Right atrium auricular region (tissue), 2 donors: ENCODE data around the gene TET1. TPM values are rescaled to one million over a fixed set of nuclear protein-coding genes. Genes with fewer than 3 reads are reported as not detected.

Experiments
- DNase-seq: peaks from one replicate; pipeline ENCODE4 v3.0.0-alpha.2; 2019; ENCODE audit warnings: low spot score
- H3K27ac ChIP-seq, 2 donors: fragments of 200-600 bp; sonication (generic); 1 replicate in 1 of 2; 2 replicates in 1 of 2; pipeline ENCODE4 v1.5.1; 2016 to 2019
- H3K27me3 ChIP-seq, 2 donors: fragments of 200-600 bp; sonication (generic); one replicate each; pipeline versions ENCODE4 v1.5.1 to v1.6.0; 2017 to 2019
- H3K36me3 ChIP-seq: fragments of 200-600 bp; sonication (generic); one replicate; pipeline ENCODE4 v1.5.1; 2016
- H3K4me1 ChIP-seq, 2 donors: fragments of 200-600 bp; sonication (generic); one replicate each; pipeline versions ENCODE4 v1.5.1 to v1.6.0; 2017 to 2019
- H3K4me3 ChIP-seq, 2 donors: fragments of 200-600 bp; sonication (generic); 1 replicate in 1 of 2; 2 replicates in 1 of 2; pipeline ENCODE4 v1.5.1; 2017 to 2019; ENCODE audit warnings: mild to moderate bottlenecking in 1 of 2, moderate library complexity in 1 of 2
- H3K9me3 ChIP-seq, 2 donors: fragments of 200-600 bp; sonication (generic); one replicate each; pipeline ENCODE4 v1.5.1; 2019
- CTCF ChIP-seq, 2 donors: fragments of 200-600 bp; sonication (generic); IDR thresholded peaks; one replicate each; pipeline ENCODE4 v1.5.1; 2019; ENCODE audit warnings: antibody characterized with exemption in 2 of 2
- total RNA-seq, 2 donors: library from RNA; depleted of rRNA; stranded (reverse); fragments of >200 nt; gene quantifications; one replicate each; pipeline ENCODE4 v1.1.0, GENCODE V29; 2016

Gene TET1
- total RNA-seq, 2 donors from 2014 or later: 2.4 to 3.0 TPM

DNA sequence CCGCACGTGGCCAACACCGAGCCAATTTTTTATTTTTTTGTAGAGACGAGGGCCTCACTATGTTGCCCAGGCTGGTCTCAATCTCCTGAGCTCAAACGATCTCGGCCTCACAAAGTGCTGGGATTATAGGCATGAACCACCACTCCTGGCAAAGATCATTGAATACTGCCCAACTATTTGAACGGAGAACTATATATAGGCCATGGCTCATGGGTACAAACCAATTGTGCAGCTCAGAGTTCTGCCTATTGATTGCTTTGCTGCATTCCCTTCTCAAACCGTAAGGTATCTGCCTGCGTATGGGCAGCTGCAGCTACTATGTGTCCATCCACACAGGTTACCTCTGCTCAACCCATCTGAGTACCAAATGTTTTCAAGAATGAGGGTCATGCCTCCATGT lies 23.2 kb upstream of the TET1 start:
- Histone ChIP-seq H3K36me3 (no peaks in the 10 kb centered on the region), H3K4me3 (no peak overlapping the region), H3K9me3 (no peaks in the 10 kb centered on the region), H3K4me1 (no peaks in the 10 kb centered on the region), H3K27me3 (no peaks in the 10 kb centered on the region), H3K27ac (no peak overlapping the region)
- DNase-seq: no peak
- no peak for TF ChIP-seq CTCF (IDR thresholded peaks at IDR 0.05)

DNA sequence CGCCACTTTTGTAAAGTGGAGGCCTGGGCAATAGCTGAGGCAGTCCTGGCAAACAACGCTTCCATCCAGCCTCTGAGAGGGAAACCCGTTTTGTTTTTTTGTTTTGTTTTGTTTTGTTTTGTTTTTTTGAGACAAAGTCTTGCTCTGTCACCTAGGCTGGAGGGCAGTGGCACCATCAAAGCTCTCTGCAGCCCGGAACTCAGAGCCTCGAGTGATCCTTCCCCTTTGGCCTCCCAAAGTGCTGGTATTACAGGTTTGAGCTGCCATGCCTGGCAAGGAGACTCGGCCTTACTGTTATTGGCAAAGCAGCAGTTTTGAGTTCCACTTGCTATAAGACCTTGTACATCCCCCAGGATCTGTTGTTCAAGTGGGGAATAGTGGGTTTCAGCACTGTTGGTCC lies 22.3 kb upstream of the TET1 start:
- H3K9me3 ChIP-seq: no peaks in the 10 kb centered on the region
- TF ChIP-seq CTCF (IDR thresholded peaks at IDR 0.05): no peak
- no peak for DNase-seq
- H3K36me3 ChIP-seq: no peaks in the 10 kb centered on the region
- H3K4me3 ChIP-seq: no peak overlapping the region
- no peaks in the 10 kb centered on the region for H3K27me3 ChIP-seq
- no peak overlapping the region for H3K27ac ChIP-seq
- H3K4me1 ChIP-seq: no peaks in the 10 kb centered on the region

GRCh38 chr10:68543004-68543918 lies 16.9 kb upstream of the TET1 start:
- Histone ChIP-seq H3K36me3 (no peaks in the 10 kb centered on the region), H3K27ac (no peak overlapping the region), H3K27me3 (no peaks in the 10 kb centered on the region), H3K4me3 (no peak overlapping the region), H3K9me3 (no peaks in the 10 kb centered on the region), H3K4me1 (no peaks in the 10 kb centered on the region)
- no peak for DNase-seq
- no peak for TF ChIP-seq CTCF (IDR thresholded peaks at IDR 0.05)

GRCh38 chr10:68550747-68551411 lies 9.3 kb upstream of the TET1 start:
- no peak for DNase-seq

GRCh38 chr10:68553138-68553537 lies 7.0 kb upstream of the TET1 start:
- DNase-seq: no peak
- Histone ChIP-seq H3K4me3 (no peak overlapping the region), H3K27me3 (no peaks in the 10 kb centered on the region), H3K27ac (no peak overlapping the region), H3K9me3 (no peaks in the 10 kb centered on the region), H3K36me3 (no peaks in the 10 kb centered on the region), H3K4me1 (no peaks in the 10 kb centered on the region)
- TF ChIP-seq CTCF (IDR thresholded peaks at IDR 0.05): no peak

More at GRCh38 chr10:68550747-68551411, 9.3 kb upstream of the TET1 start:
- no peaks in the 10 kb centered on the region for H3K4me1 ChIP-seq
- peak; percentile 64 to 84 for TF ChIP-seq CTCF (IDR thresholded peaks at IDR 0.05)
- H3K27me3 ChIP-seq: no peaks in the 10 kb centered on the region
- H3K9me3 ChIP-seq: no peaks in the 10 kb centered on the region
- H3K27ac ChIP-seq: no peak overlapping the region
- no peaks in the 10 kb centered on the region for H3K36me3 ChIP-seq
- no peak overlapping the region for H3K4me3 ChIP-seq
